SIG-M5 treated with dmso at 0.1 percent for 504 hours (cell line): ENCODE results near the gene LRFN3.
A peak's percentile ranks its signal among the peaks of the same experiment; 100 is the strongest.
"Not testable (repeated sequence)": the region's sequence is repeated elsewhere in the genome, so short reads cannot be mapped to it uniquely, and the experiment has no call there.

Experiments used
- DNase-seq: peaks from one replicate; lab custom pipeline; 2025; ENCODE audit not compliant: unreplicated experiment; lab: John Stamatoyannopoulos, UW

Gene LRFN3, protein sequence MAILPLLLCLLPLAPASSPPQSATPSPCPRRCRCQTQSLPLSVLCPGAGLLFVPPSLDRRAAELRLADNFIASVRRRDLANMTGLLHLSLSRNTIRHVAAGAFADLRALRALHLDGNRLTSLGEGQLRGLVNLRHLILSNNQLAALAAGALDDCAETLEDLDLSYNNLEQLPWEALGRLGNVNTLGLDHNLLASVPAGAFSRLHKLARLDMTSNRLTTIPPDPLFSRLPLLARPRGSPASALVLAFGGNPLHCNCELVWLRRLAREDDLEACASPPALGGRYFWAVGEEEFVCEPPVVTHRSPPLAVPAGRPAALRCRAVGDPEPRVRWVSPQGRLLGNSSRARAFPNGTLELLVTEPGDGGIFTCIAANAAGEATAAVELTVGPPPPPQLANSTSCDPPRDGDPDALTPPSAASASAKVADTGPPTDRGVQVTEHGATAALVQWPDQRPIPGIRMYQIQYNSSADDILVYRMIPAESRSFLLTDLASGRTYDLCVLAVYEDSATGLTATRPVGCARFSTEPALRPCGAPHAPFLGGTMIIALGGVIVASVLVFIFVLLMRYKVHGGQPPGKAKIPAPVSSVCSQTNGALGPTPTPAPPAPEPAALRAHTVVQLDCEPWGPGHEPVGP

DNA sequence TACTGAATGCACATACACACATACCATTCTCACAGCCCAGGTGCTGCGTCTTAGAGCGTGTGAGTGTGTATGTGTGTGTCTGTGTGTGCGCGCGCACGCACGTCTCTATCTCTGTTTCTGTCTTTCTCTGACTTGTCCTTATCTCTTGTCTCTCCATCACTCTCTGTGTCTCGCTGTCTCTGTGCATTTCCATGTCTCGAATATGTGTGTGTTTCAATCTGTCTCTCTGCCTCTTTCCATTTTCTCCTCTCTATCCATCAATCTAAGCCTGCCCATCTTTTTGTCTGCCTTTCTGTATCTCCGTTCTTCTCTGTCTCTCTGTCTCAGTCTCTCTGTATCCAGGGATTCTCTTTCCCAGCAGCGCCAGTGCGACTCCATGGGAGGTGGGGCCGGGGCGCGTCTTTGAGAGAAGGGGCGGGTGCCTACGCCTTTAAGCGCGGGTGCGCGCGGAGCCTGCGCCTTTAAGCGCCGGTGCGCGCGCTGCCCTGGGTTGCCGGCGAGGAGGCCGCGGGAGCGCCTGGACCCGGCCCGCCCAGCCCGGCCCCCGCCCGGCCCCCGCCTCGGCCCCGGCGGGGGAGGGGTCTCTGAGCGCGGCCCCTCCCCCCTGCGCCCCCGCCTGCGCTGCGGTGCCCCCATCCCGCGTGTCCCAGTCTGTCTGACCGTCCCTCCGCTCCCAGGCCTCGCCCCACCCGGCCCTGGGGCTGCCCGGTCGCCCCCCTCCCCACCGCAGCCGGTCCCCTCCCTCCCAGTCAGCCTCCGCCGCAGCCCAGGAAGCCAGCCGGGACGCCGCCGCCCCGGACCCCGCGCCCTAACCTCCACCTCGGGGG is at the start of gene LRFN3:
Gene LRFN3 (plus strand): TSS at position 464 of the 827 bp plus-strand sequence. CDS start 3,052 bp downstream, outside the sequence.
- DNase-seq = peak; percentile 32

DNA sequence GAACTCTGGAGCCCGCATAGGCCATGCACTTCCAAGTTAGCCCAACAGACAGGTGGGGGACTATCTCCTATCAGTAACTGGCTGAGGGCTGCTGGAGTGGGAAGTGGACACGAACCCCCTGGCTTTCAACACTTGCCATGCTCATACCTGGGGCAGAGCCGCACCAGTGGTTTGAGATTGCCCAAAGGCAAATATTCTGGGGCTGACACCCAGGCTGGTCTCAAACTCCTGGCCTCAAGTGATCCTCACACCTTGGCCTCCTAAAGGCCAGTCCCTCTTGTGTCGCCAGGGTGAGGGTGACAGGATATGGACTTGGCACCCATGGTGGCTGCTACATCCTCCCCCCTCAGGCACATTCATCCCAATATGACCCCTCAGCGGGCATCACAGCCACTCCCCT is 49.0 kb upstream of the LRFN3 start:
- no peak for DNase-seq

DNA sequence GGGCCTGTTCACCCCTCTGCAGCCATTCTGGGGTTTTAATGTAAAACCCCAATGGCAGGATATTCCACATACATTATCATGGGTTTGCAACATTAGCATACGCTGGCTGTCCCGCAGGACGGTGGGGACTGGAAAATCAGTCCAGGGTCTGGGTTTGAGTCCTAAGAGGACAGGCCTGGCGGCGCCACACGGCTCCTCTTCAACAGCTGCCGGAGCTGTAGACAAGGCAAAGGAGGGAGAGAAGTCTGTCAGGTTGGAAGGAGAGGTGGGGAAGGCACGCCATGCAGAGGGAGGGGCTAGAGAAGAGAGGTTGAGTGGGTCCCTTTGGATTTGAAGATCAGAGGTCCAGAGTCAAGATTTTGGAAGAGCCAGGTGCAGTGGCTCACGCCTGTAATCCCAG is 47.8 kb upstream of the LRFN3 start:
- no peak for DNase-seq

DNA sequence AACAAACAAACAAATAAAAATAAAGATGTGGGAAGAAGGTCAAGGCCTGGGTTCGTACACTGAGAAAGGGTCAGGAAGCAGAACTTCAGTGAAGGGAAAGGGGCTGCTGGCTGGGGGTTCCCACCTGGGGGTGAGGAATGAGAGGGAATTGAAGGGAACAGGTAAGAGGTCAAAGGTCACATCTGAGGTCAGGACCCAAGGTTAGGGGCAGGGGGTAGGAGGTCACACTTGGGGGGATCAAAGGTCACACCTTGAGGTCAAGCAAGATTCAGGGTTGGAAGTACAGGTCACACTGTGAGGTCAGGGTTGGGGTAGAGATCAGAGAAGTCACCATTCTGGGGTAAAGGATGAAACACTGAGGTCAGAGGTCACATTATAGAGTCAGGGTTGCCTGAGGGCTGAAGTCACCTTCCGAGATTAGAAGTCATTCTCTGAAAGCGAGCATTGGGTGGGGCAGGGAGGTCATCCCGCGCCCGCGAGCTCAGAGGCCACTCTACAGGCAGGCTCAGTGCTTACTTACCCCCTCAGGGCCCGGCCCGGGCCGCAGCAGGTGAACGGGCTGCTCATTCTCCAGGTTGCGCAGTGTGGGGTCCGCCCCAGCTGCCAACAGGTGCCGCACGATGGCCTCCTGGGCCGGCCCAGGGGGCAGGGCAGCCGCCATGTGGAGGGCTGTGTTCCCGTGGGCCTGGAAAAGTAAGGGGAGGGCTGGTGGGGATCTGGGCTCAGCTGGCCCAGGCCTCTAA is 46.6 kb upstream of the LRFN3 start:
- no peak for DNase-seq

DNA sequence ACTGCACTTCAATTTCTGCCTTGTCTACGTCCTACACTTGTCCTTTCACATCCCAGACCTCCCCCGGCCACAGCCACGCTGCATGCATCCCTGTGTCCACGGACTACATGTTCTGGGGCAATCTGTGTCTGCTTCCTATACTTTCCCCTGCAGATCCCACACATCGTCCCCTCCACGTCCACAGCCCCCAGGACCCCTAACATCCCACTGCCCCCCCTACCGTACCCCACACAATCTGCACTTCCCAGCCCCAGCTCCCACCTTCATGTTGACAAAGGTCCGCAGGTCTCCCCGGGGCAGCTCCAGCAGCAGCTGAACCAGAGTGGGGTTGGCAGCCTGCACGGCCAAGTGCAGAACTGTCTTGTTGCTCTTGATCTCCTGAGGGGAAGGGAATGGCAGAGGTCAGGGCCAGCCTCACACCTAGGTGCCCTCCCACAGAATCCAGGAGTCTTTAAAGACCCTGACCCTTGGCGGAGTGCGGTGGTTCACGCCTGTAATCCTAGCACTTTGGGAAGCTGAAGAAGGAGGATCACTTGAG is 46.0 kb upstream of the LRFN3 start:
- DNase-seq = no peak

DNA sequence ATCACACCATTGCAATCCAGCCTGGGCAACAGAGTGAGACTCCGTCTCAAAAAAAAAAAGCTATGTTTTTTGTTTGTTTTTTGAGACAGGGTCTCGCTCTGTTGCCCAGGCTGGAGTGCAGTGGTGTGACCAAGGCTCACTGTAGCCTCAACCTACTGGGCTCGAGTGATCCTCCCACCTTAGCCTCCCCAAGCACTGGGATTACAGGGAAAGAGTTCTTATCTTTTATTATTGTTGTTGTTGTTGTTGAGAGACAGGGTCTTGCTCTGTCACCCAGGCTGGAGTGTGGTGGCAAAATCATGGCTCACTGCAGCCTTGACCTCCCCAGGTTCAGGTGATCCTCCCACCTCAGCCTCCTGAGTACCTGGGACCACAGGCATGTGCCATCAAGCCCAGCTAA is 44.4 kb upstream of the LRFN3 start:
- DNase-seq = not testable (repeated sequence)

DNA sequence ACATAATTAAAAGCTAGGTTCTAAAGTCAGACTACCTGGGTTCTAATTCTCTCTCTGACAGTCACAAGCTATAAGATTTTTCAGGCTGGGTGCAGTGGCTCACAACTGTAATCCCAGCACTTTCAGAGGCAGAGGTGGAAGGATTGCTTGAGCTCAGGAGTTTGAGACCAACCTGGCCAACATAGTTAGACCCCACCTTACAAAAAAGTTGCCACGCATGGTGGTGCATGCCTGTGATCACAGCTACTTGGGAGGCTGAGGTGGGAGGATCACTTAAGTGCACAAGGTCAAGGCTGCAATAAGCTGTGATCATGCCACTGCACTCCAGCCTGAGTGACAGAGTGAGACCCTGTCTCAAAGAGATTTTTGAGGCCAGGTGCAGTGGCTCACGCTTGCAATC is 41.8 kb upstream of the LRFN3 start:
- DNase-seq = no peak

DNA sequence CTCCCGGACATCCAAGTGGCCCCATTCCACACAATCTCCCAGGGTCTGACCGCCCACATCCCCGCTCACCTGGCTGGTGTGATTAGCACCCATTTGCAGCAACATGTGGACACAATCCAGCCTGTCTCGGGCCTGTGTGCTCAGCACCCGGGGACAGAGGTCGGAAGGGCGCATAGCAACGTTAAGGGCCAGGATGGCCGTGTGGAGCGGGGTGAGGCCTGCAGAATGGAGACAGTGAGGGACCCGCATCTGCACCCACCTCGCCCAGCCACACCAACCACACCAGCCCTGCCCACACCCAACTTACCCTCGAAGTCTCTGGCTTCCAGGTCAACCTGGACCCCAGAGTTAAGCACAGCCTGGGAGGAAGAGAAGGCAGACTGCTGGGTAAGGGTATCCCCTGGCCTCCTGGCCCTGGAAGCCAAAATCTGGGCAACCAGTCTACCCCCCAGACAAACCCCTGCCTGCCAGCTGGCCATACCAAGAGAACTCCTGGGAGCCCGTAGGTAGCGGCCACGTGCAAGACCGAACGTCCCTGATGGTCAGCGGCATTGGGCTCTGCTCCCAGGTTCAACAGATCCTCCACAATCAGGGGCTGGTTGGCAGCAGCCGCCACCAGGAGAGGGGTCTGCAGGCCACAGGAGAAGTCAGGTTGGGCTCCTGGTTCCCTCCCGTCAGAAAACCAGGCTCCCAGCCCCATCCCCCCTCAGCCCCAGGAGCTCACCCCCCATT is 40.1 kb upstream of the LRFN3 start:
- no peak for DNase-seq

DNA sequence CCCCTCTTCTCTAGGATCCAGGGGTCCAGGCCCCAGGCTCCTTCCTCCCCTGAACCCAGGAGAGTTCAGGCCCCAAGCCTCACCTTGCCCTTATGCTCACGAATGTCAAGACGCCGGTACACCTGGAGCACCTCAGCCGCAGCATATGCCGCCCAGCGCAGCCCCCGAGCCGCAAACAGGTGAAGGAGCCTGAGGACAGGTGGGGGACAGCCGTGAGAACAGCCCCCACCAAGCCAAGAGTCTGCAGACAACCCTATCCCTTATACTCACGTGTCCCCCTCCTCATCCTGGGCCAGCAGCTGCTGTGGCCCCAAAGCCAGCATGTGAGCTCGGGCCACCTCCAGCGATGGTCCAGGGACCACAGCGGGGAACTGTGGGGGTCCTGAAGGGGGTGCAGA is 39.5 kb upstream of the LRFN3 start:
- DNase-seq = no peak

DNA sequence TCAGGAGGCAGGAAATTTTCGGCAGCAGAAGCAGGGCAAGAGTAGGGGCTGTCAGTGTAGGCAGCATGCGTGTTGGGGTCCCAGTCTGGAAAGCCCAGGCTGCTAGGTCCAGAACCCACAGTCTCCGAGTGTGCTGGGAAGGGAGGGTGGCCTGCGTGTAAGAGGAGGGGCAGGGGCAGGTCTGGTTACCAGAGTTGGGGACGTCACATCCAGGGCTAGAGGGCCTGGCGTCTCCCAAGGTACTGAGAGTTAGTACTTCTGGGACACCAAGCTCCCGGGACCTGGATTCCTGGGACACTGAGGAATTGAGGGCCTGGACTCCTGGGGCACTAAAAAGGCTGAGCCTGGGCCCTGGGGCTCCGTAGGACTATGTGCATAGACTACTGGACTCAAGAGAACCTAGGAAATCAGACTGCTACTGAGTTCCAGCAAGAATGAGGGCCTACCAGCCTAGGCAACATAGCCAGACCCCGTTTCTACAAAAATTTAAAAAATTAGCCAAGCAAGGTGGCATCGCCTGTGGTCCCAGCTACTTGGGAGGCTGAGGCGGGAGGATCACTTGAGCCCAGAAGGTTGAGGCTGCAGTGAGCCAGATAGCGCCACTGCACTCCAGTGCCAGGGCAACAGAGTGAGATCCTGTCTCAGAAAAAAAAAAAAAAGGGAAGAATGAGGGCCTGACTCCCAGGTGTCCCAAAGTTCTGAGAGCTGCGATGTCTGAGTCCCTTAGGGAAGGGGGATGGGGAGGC is 38.3 kb upstream of the LRFN3 start:
- DNase-seq = no peak

DNA sequence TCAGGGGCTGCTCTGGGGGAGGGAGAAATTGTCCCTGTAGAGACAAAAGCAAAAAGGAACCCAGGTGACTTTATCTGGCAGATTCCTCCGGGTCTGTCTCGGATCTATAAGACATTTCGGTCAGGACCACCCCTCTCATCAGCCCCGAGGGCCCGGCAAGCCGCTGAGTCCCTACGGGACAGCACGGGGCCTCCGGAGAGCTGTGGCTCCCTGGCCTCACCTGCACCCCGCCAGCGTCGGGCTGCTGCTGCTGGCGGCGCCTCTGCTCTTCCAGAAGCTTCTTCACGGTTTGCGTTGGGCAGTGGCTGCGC is 37.7 kb upstream of the LRFN3 start:
- no peak for DNase-seq

DNA sequence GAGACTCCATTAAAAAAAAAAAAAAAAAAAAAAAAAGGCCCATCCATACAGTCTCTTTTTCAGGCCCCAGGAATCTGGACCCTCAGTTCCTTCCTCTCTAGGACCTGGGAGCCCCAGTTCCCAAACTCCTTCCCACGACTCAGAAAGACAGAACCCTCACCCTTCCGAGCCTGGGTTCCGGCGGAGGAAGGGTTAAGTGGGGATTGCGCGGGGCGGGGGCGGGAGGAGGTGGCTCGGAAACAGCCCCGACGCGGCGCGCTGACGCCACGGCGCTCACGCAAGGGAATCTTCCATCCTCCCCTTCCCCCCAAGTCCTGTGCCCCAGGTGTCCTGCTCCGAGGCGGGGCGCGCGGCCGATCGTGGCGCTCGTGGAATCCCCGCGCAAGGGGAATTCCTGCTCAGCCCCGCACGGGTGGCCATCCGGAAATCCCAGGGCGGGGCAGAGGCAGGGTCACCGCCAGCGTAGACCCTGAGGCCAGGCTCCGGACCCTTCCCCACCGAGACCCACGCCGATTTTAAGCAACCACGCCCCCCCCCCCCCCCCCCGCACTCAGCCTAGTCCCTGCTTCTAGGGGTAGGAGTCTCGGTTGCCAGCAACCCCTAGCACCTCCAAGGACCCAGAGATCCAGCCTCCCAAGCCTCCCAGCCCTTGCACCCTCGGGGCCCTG is 36.5 kb upstream of the LRFN3 start:
- DNase-seq = peak; percentile 81

DNA sequence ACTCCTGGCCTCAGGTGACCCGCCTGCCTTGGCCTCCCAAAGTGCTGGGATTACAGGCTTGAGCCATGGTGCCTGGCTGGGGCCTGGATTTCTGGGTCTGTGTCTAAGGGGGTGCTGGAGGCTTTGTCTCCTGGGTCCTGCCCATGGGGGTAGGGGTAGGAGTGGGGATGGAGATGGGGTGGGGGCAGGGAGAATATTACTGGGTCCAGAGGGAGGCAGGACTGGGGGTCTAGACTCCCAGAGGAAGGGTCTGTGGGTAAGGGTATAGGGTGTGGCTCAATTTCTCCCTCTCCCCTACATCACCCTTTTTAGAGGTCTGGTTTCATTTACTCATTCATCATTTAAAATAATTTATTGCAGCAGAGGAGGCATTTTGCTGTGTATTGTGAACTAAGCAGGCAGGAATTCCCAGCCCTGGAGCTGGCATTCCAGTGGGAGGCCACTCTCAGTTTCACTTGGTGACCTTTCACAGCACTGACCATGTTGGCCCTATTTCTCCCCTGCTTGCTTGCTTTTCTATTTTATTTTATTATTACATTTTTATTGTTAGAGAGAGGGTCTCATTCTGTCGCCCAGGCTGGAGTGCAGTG is 35.0 kb upstream of the LRFN3 start:
- DNase-seq = no peak

DNA sequence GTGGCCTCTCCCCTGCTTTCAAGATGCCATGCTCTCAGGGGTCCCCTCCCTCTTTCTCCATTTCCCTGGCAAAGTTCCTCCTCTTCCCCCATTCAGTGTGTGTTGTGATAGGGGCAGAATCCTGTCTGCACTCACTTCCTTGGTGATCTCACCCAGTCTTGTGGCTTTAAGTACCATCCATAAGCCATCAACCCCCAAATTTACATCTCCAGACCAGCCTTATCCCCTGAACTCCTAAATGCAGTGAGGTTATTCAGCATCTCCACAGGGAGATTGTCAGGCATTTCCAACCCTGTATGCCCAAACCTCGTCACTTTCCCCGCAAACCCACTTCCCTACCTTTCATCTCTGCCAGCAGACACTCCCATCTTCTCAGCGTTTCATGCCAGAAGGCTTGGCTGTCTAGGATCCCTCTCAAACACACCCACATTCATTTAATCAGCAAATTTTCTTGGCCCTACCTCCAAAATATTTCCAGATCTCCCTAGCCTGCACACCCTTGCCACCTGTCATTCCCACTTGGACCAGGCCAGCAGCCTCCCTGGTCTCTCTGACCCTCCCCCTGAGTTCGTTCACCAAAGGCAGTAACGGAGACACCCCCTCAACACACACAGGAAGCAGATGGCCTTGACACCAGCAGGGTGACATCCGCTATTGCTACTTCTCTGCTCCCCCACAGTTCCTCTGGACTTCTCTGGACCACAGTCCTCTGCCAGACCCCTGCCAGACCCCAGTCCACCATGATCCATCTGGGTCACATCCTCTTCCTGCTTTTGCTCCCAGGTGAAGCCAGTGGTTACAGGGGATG is 34.1 kb upstream of the LRFN3 start, which contains the start of gene HCST:
Gene HCST (plus strand): TSS at position 676 of the 808 bp plus-strand sequence. CDS start 65 bp downstream, at position 741.
- peak; percentile 53 for DNase-seq

DNA sequence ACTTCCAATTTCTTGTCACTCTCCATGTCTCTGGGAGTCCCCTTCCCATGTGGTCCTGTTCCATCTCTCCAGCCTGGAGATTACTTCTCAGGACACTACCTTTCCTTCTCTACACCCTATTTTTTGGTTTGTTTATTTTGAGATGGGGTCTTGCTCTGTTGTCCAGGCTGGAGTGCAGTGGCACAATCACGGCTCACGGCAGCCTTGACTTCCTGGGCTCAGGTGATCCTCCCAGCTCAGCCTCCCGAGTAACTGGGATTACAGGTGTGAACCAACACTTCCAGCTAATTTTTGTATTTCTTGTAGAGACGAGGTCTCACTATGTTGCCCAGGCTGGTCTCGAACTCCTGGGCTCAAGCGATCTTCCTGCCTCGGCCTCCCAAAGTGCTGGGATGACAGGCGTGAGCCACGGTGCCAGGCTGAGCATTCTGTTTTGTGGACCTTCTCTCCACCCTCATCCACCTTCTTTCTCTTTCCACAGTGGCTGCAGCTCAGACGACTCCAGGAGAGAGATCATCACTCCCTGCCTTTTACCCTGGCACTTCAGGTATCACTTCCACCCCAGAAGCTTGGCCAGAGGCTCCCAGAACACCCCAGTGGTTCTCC is 33.2 kb upstream of the LRFN3 start:
- no peak for DNase-seq

DNA sequence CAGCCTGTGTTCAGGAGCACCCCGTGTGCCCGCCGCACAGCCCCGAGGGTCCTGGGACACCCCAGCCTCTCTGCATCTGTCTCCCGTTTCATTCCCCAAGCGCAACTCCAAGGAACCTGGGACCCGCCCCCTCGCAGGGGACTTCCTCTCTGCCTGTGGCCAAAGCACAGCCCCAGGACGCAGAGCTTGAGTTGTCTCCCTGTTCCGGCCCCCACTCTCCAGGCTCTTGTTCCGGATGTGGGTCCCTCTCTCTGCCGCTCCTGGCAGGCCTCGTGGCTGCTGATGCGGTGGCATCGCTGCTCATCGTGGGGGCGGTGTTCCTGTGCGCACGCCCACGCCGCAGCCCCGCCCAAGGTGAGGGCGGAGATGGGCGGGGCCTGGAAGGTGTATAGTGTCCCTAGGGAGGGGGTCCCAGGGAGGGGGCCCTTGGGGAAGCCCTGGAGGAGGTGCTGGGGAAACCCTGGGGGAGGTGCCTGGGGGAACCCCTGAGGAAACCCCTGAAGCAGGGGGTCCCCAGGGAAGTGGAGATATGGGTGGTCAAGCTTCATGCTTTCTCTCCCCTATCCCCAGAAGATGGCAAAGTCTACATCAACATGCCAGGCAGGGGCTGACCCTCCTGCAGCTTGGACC is 32.5 kb upstream of the LRFN3 start:
- DNase-seq = peak; percentile 94
